Thoracic aorta (tissue), 2 donors: Measurements from ENCODE around the gene DNMT3B. TPM values are rescaled to one million over a fixed set of nuclear protein-coding genes. Genes with fewer than 3 reads are reported as not detected.
"Not testable (repeated sequence)": the region's sequence is repeated elsewhere in the genome, so short reads cannot be mapped to it uniquely, and the experiment has no call there.

Experiments used
- ATAC-seq: fragments of 150-250 bp; one replicate; pipeline ENCODE4 v1.8.0; 2017; ENCODE audit warnings: low read depth; ENCODE audit not compliant: insufficient number of reproducible peaks, low FRiP score
- DNase-seq: peaks from one replicate; pipeline ENCODE4 v3.0.0-alpha.2; 2020; ENCODE audit warnings: low spot score
- H3K27ac ChIP-seq, 2 donors: fragments of 200-600 bp; sonication (generic); 1 replicate in 1 of 2; 2 replicates in 1 of 2; pipeline ENCODE4 v1.5.1; 2016; ENCODE audit warnings: mild to moderate bottlenecking in 2 of 2, moderate library complexity in 2 of 2
- H3K27me3 ChIP-seq: fragments of 200-600 bp; sonication (generic); replicated peaks from 2 replicates; pipeline ENCODE4 v1.6.0; 2016; ENCODE audit warnings: mild to moderate bottlenecking; ENCODE audit not compliant: insufficient read depth
- H3K36me3 ChIP-seq: fragments of 200-600 bp; sonication (generic); one replicate; pipeline ENCODE4 v1.5.1; 2016
- H3K4me1 ChIP-seq, 2 donors: fragments of 200-600 bp; sonication (generic); 1 replicate in 1 of 2; 2 replicates in 1 of 2; pipeline versions ENCODE4 v1.5.1 to v1.6.0; 2016; ENCODE audit warnings: low read depth in 2 of 2, mild to moderate bottlenecking in 1 of 2; ENCODE audit not compliant: control insufficient read depth in 1 of 2
- H3K4me3 ChIP-seq: fragments of 200-600 bp; sonication (generic); 2 replicates; pipeline ENCODE4 v1.5.1; 2016; ENCODE audit warnings: mild to moderate bottlenecking
- H3K9me3 ChIP-seq: fragments of 200-600 bp; sonication (generic); 2 replicates; pipeline ENCODE4 v1.5.1; 2016
- total RNA-seq, 2 donors: library from RNA; depleted of rRNA; stranded (reverse); fragments of >200 nt; gene quantifications; one replicate each; pipeline versions ENCODE4 v1.1.0 to v1.2.3, GENCODE V29; 2016
- TF ChIP-seq, protein P1 (sequence below): fragments of 200-600 bp; sonication (generic); IDR thresholded peaks from one replicate; pipeline ENCODE4 v1.5.1; 2019; ENCODE audit warnings: antibody characterized with exemption

DNMT3B gene
- total RNA-seq, result 1 to 10 TPM in 1 of 2 donors, under 1 TPM in 1; 0.81 to 1.3 TPM

DNA sequence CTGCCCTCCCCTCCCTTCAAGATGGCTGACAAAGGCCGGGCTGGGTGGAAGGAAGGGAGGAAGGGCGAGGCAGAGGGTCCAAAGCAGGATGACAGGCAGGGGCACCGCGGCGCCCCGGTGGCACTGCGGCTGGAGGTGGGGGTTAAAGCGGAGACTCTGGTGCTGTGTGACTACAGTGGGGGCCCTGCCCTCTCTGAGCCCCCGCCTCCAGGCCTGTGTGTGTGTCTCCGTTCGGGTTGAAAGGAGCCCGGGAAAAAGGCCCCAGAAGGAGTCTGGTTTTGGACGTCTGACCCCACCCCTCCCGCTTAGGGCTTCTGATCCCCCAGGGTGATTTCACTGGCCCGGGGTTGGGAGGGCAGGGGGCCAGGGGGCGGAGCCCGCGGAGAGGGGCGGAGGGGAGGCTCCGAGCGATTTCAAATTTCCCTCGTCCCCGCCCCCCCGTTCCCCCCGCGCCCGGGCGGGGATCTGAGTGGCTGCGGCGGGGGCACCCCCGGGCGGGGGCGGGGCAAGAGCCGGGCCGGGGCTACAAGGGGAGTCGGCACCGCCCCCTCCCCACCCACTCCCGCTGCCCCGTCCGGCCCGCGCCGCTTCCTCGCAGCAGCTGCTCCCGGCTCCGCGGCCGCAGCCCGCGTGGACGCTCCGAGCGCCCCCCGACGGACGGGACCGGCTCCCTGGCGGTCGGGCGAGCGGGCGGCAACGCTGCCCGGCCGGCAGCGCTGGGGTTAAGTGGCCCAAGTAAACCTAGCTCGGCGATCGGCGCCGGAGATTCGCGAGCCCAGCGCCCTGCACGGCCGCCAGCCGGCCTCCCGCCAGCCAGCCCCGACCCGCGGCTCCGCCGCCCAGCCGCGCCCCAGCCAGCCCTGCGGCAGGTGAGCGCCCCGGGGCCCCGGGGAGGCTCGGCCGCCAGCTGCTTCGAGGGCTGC lies at the start of gene DNMT3B:
Gene DNMT3B, plus strand, starts transcription at position 555 of the 923 bp plus-strand sequence. CDS start 17,939 bp downstream, outside the sequence.
- Histone ChIP-seq H3K4me1 (peaks cover 4 to 17% of the 10 kb centered on the region in 2 donors), H3K9me3 (no peaks in the 10 kb centered on the region), H3K4me3 (peak within 1 kb of the TSS; percentile 92), H3K36me3 (no peaks in the 10 kb centered on the region), H3K27me3 (no peaks in the 10 kb centered on the region), H3K27ac (no peak within 1 kb of the TSS)
- DNase-seq, result no peak
- TF ChIP-seq, protein P1, sequence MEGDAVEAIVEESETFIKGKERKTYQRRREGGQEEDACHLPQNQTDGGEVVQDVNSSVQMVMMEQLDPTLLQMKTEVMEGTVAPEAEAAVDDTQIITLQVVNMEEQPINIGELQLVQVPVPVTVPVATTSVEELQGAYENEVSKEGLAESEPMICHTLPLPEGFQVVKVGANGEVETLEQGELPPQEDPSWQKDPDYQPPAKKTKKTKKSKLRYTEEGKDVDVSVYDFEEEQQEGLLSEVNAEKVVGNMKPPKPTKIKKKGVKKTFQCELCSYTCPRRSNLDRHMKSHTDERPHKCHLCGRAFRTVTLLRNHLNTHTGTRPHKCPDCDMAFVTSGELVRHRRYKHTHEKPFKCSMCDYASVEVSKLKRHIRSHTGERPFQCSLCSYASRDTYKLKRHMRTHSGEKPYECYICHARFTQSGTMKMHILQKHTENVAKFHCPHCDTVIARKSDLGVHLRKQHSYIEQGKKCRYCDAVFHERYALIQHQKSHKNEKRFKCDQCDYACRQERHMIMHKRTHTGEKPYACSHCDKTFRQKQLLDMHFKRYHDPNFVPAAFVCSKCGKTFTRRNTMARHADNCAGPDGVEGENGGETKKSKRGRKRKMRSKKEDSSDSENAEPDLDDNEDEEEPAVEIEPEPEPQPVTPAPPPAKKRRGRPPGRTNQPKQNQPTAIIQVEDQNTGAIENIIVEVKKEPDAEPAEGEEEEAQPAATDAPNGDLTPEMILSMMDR, result no peak
- no peak for ATAC-seq

DNA sequence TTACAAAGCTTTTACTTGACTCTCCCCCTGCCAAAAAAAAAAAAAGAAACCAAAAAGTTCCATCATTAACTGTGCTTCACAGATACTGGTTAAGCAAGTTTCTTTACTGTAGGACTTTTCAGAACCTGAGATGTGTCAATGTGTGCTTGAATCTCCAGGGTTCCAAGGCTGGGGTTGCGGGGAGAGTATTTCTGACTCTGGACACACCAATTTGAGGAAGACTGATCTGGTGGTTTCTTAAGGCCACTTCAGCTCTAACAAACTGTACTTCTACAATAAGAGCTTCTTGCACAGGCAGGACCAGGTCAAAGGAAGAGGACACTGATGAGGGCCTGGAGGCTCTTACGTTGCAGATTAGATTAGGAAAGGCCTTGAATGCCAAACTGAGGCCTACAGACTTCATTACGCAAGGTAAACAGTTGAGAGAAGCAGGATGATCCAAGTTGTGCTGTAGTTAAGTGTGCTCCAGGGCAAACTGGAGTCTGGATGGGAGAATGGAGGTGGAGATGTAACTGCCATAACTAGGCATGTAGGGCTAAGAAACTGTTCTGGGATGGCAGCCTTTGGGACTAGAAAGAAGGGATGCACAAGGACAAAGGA lies 43.3 kb upstream of the DNMT3B start:
- peaks cover 4% of the 10 kb centered on the region for H3K36me3 ChIP-seq
- H3K27me3 ChIP-seq, result no peaks in the 10 kb centered on the region
- H3K4me3 ChIP-seq, result no peak overlapping the region
- TF ChIP-seq, protein P1, result no peak
- DNase-seq (no peak), ATAC-seq (no peak)
- H3K27ac ChIP-seq, result no peak overlapping the region
- no peaks in the 10 kb centered on the region for H3K9me3 ChIP-seq
- no peaks in the 10 kb centered on the region for H3K4me1 ChIP-seq

DNA sequence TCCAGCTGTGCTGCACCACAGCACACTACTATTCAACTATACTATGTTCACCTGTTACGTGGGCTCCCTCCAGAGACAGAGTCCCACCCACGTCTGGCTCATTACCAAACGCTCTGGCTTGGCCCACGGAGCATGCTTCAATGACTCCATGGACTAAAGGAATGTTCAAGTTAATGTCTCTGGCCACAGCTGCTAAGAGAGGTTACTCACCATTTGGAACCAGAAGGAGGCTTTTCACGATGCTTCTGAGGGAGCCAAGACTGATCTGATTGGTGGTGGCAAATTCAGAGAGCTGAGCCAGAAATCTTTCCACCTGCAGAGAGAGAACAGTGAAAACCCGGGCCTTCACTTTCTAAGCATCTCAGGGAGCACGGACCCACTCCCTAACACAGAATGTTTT lies 34.5 kb upstream of the DNMT3B start:
- no peak for DNase-seq
- Histone ChIP-seq H3K27me3 (no peaks in the 10 kb centered on the region), H3K9me3 (no peaks in the 10 kb centered on the region), H3K36me3 (peaks cover 3% of the 10 kb centered on the region), H3K27ac (no peak overlapping the region), H3K4me1 (peaks cover 5 to 21% of the 10 kb centered on the region in 2 donors), H3K4me3 (no peak overlapping the region)
- ATAC-seq, result no peak
- TF ChIP-seq, protein P1, result no peak

DNA sequence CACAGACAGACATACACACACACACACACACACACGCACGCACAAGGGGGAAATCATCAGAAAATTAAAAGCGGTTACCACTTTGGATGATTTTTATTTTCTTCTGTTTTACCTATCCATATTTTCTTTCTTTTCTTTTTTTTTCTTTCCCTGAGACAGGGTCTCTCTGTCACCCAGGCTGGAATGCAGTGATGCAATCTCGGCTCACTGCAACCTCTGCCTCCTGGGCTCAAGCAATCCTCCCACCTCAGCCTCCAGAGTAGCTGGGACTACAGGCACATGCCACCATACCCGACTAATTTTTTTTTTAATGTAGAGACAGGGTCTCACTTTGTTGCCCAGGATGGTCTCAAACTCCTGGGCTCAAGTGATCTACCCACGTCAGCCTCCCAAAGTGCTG lies 33.8 kb upstream of the DNMT3B start:
- H3K4me1 ChIP-seq, result peaks cover 5 to 21% of the 10 kb centered on the region in 2 donors
- H3K36me3 ChIP-seq, H3K27me3 ChIP-seq, ATAC-seq, H3K4me3 ChIP-seq, DNase-seq, H3K27ac ChIP-seq, H3K9me3 ChIP-seq: not testable (repeated sequence)

DNA sequence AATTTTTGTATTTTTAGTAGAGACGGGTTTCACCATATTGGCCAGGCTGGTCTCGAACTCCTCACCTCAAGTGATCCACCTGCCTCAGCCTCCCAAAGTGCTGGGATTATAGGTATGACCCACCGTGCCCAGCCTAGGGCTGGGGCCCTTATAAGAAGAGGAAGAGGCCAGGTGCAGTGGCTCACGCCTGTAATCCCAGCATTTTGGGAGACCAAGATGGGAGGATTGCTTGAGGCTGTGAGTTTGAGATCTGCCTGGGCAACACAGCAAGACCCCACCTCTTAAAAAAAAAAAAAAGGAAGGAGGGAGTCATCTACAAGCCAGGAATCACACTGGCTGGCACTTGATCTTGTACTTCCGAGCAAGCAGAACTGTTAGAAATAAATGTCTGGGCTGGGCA lies 32.9 kb upstream of the DNMT3B start:
- not testable (repeated sequence) for DNase-seq, H3K36me3 ChIP-seq, ATAC-seq

DNA sequence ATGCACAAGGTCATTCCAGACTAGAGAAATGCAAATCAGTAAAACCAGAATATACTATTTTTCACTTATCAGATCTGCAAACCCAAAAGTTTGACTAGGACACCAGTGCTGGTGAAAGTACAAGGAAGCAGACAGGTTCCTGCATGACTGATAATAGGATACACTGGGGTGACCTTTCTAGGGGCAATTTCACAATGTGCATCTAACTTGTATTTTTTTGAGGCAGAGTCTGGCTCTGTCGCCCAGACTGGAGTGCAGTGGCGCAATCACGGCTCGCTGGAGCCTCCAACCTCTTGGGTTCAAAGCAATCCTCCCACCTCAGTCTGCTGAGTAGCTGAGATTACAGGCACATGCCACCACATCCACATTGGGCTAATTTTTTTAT lies 30.3 kb upstream of the DNMT3B start:
- H3K4me1 ChIP-seq, result peaks cover 5 to 21% of the 10 kb centered on the region in 2 donors
- H3K27me3 ChIP-seq, result no peaks in the 10 kb centered on the region
- no peak for DNase-seq
- no peaks in the 10 kb centered on the region for H3K36me3 ChIP-seq
- H3K27ac ChIP-seq, result no peak overlapping the region
- TF ChIP-seq, protein P1, result no peak
- ATAC-seq, result no peak
- no peaks in the 10 kb centered on the region for H3K9me3 ChIP-seq
- no peak overlapping the region for H3K4me3 ChIP-seq

More for the DNA sequence above, 32.9 kb upstream of the DNMT3B start:
- not testable (repeated sequence) for H3K27me3 ChIP-seq, H3K4me3 ChIP-seq, H3K9me3 ChIP-seq, H3K27ac ChIP-seq
- peaks cover 5 to 21% of the 10 kb centered on the region in 2 donors for H3K4me1 ChIP-seq
